Progenitor cell of endocrine pancreas (in vitro differentiated cells): ENCODE data around the gene RBMX2. TPM values are rescaled to one million over a fixed set of nuclear protein-coding genes. Genes with fewer than 3 reads are reported as not detected.

Source experiments
- DNase-seq: peaks from one replicate; pipeline ENCODE4 v3.0.0; 2021; ENCODE audit warnings: low spot score; ENCODE audit not compliant: unreplicated experiment
- H3K27ac Mint-ChIP-seq: 2 replicates; pipeline ENCODE4 v1.8.0; 2021; ENCODE audit warnings: mild to moderate bottlenecking, moderate library complexity, mixed read lengths
- H3K27me3 Mint-ChIP-seq: 2 replicates; pipeline ENCODE4 v1.8.0; 2021; ENCODE audit warnings: mixed read lengths
- H3K36me3 Mint-ChIP-seq: 2 replicates; pipeline ENCODE4 v1.8.0; 2022; ENCODE audit warnings: mixed read lengths; ENCODE audit not compliant: insufficient read depth
- H3K4me1 Mint-ChIP-seq: 2 replicates; pipeline ENCODE4 v1.8.0; 2021; ENCODE audit warnings: low read depth, mixed read lengths
- H3K4me3 Mint-ChIP-seq: 2 replicates; pipeline ENCODE4 v1.8.0; 2021; ENCODE audit warnings: low read depth, mild to moderate bottlenecking, moderate library complexity, mixed read lengths
- H3K9me3 Mint-ChIP-seq: 2 replicates; pipeline ENCODE4 v1.8.0; 2021; ENCODE audit warnings: low read depth, mixed read lengths
- total RNA-seq: library from RNA; stranded (reverse); gene quantifications from 2 replicates; pipeline ENCODE4 v1.2.1, GENCODE V29; 2021
- TF ChIP-seq, protein P1 (sequence below): fragments of 200-600 bp; sonication (generic); IDR thresholded peaks from one replicate; pipeline ENCODE4 v1.5.0; 2021; ENCODE audit warnings: antibody characterized with exemption, mild to moderate bottlenecking; ENCODE audit not compliant: unreplicated experiment

The RBMX2 gene
- total RNA-seq, 1 donor from 2014 or later = 29.7 TPM

DNA sequence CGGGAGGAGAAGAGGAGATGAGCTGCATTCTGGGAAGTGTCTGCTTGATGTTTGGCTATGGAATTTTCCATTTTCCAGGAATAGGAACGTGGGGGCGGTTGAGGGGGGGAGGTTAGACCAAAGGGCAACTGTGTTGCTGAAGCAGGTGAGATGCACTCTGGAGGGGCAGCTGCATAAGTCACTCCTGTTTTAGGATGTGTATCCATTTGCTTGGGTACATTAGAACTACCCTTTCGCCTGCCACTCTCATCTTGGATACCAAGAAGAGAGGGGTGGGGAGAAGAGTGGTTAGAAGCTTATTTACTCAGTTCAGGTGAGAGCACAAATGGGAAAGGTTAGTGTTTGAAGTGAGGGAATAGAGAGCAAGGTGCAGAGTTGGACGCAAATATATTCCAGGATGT lies 15.4 kb upstream of the RBMX2 start:
- Mint-ChIP-seq H3K27me3 (peaks cover 12% of the 10 kb centered on the region), H3K4me1 (no peaks in the 10 kb centered on the region), H3K27ac (no peak overlapping the region), H3K4me3 (no peak overlapping the region), H3K36me3 (no peaks in the 10 kb centered on the region), H3K9me3 (peaks cover 6% of the 10 kb centered on the region)
- TF ChIP-seq, protein P1, sequence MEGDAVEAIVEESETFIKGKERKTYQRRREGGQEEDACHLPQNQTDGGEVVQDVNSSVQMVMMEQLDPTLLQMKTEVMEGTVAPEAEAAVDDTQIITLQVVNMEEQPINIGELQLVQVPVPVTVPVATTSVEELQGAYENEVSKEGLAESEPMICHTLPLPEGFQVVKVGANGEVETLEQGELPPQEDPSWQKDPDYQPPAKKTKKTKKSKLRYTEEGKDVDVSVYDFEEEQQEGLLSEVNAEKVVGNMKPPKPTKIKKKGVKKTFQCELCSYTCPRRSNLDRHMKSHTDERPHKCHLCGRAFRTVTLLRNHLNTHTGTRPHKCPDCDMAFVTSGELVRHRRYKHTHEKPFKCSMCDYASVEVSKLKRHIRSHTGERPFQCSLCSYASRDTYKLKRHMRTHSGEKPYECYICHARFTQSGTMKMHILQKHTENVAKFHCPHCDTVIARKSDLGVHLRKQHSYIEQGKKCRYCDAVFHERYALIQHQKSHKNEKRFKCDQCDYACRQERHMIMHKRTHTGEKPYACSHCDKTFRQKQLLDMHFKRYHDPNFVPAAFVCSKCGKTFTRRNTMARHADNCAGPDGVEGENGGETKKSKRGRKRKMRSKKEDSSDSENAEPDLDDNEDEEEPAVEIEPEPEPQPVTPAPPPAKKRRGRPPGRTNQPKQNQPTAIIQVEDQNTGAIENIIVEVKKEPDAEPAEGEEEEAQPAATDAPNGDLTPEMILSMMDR = no peak
- no peak for DNase-seq

DNA sequence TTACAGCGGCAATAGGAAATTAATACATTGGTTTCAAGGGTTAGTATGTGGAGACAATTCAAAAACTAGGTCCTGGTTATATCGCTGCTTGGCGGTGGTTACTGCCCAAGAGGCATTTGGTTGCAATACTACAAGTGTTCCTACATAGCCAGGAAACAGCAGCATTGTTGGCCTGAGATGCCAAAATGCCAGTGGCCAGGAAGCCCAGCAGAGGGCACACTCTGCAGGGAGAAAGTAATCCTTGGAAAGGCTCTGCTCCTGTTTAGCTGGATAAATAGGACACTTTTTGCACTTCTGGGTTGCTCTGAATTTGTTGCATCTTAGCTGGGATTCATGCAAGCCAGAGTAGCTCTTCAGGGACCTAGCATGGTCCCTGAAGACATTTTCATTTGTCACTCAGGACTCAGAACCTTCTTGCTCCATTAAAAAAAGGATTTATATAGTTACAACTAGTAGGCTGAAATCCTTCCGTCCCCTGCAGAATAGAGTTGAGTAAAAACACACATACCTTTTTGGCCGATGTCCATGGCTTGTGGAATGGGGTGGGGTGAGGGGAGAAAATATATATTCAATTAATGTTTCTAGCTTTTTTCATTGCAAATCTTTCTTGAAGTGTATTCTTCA lies 8.2 kb upstream of the RBMX2 start:
- peak; percentile 23 for DNase-seq
- H3K27ac Mint-ChIP-seq = no peak overlapping the region
- TF ChIP-seq, protein P1 = peak; percentile 72
- no peaks in the 10 kb centered on the region for H3K4me1 Mint-ChIP-seq
- H3K36me3 Mint-ChIP-seq = no peaks in the 10 kb centered on the region
- H3K27me3 Mint-ChIP-seq = peaks cover 34% of the 10 kb centered on the region
- no peak overlapping the region for H3K4me3 Mint-ChIP-seq
- no peaks in the 10 kb centered on the region for H3K9me3 Mint-ChIP-seq

DNA sequence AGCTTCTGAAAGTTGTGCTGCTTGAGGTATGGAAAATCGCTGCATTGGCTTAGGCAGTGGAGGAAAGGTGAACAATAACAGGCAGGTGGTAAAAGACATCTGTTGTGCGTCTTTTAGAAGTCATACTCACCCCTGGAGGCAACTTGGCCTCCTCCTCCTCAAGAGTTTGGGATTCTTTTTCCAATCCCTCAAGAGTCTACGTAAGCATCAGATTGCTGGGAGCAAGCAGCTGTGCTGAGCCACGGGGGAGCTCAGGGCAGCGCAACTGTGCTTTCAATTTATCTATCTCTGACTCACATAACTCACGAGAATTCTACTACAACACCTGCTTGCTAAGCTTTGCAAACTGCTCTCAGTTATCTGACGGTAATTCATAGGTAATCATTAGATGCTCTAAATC lies 6.4 kb upstream of the RBMX2 start:
- TF ChIP-seq, protein P1 = no peak
- Mint-ChIP-seq H3K4me1 (no peaks in the 10 kb centered on the region), H3K27me3 (peaks cover 46% of the 10 kb centered on the region)

DNA sequence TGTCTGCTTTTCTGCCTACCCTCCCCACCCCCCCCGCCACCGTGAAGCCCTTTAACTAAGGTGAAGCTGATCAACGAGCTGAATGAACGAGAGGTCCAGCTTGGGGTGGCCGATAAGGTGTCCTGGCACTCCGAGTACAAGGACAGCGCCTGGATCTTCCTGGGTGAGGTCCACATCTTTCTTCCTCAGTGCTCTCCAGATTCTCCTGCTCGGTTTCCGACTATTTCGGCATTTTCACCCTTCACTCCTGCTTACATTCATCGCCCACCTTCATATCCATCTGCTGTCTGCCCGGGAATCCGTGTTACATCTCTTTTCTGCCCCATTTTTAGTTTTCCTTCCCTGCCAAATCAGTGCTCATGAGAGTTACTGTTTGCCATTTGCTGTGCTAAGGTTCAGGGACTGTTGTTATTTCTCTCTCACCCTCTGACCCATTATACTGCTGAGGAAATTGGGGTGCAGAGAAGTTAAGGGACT lies 459 bp downstream of the RBMX2 start:
- peak overlapping the region; percentile 47 for H3K27ac Mint-ChIP-seq
- H3K36me3 Mint-ChIP-seq = no peaks in the 10 kb centered on the region
- H3K27me3 Mint-ChIP-seq = peaks cover 20% of the 10 kb centered on the region
- H3K9me3 Mint-ChIP-seq = peaks cover 9% of the 10 kb centered on the region
- DNase-seq = no peak
- peaks cover 3% of the 10 kb centered on the region for H3K4me1 Mint-ChIP-seq
- TF ChIP-seq, protein P1 = no peak
- peak overlapping the region; percentile 90 for H3K4me3 Mint-ChIP-seq

More for the DNA sequence above, 6.4 kb upstream of the RBMX2 start:
- no peak overlapping the region for H3K4me3 Mint-ChIP-seq
- no peak overlapping the region for H3K27ac Mint-ChIP-seq
- H3K36me3 Mint-ChIP-seq = no peaks in the 10 kb centered on the region
- H3K9me3 Mint-ChIP-seq = peaks cover 9% of the 10 kb centered on the region
- no peak for DNase-seq

DNA sequence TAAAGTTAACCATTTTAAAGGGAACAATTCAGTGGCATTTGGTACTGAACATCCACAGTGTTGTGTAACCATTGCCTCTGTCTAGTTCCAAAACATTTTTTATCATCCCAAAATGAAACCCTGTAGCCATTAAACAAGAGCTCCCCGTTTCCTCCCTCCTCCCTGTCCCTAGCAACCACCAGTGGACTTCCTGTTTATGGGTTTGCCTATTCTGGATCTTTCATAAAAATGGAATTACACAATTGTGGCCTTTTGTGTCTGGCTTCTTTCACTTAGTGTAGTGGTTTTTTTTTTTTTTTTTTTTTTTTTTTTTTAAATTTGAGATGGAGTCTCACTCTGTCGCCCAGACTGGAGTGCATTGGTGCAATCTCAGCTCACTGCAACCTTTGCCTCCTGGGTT lies 11.6 kb downstream of the RBMX2 start:
- no peak for DNase-seq
- Mint-ChIP-seq H3K27me3 (no peaks in the 10 kb centered on the region), H3K4me3 (no peak overlapping the region), H3K4me1 (no peaks in the 10 kb centered on the region), H3K9me3 (peaks cover 18% of the 10 kb centered on the region), H3K36me3 (peaks cover 14% of the 10 kb centered on the region), H3K27ac (no peak overlapping the region)
- TF ChIP-seq, protein P1 = no peak
